ENCODE measurements around the gene RNF207.

DNA sequence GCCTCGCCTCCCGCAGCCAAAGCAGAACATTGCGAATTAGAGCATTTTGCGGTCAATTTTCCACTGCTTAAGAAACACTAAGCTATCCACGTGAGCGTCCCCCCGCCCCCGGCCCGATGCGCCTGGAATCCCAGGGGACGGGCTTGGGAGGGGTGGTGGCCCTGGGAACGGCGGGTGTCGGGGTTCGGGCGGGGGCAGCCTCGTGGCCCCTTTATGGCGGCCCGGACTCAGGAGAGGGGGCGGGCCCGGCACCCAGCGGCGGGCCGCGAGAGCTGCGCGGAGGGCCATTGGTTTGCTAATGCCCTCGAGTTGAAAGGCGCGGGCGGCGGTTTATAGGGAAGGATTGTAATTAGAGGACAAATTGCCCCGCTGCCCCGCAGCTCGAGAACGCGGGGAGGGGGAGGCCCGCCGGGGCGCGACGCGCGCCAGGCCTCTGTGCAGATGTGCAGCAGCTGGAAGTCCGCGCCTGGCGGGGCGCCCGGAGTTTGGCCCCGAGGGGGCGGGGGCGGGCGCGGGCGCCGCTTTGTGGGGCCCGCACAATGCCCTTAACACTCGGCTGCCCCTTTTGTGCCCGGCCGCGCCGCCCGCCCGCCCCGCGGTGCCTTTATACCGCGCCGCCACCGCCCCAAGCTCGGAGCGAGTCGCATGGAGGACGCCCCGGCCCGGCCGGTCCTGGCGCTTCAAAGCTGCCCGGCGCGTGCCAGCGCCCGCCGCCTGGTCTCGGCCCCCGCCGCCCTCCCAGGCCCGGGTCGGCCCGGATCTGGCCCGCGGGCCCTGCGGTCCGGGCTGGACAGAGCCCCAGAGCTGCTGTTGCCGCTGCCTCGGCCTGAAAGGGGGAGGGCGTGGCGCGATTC, 36.2 kb downstream of the RNF207 start:
- TF ChIP-seq, protein P1, sequence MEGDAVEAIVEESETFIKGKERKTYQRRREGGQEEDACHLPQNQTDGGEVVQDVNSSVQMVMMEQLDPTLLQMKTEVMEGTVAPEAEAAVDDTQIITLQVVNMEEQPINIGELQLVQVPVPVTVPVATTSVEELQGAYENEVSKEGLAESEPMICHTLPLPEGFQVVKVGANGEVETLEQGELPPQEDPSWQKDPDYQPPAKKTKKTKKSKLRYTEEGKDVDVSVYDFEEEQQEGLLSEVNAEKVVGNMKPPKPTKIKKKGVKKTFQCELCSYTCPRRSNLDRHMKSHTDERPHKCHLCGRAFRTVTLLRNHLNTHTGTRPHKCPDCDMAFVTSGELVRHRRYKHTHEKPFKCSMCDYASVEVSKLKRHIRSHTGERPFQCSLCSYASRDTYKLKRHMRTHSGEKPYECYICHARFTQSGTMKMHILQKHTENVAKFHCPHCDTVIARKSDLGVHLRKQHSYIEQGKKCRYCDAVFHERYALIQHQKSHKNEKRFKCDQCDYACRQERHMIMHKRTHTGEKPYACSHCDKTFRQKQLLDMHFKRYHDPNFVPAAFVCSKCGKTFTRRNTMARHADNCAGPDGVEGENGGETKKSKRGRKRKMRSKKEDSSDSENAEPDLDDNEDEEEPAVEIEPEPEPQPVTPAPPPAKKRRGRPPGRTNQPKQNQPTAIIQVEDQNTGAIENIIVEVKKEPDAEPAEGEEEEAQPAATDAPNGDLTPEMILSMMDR (IDR thresholded peaks at IDR 0.05), result no peak
- no peak for TF ChIP-seq POLR2A (IDR thresholded peaks at IDR 0.05)
- no peak for TF ChIP-seq POLR2AphosphoS5 (IDR thresholded peaks at IDR 0.05)
- TF ChIP-seq EP300 (IDR thresholded peaks at IDR 0.05), result no peak
